A673 (cell line): ENCODE results near the gene POLD2. TPM values are rescaled to one million over a fixed set of nuclear protein-coding genes. Genes with fewer than 3 reads are reported as not detected.

ENCODE experiments used
- BruUV-seq: library from RNA; stranded (reverse); fragments of 400-500 nt; replicated peaks from 2 replicates; lab custom pipeline; 2021; lab: Mats Ljungman, UMichigan
- CTCF ChIA-PET: fragments of 300-600 bp; sonication (Branson Sonifier 250); formaldehyde crosslinking; loops from one replicate; lab custom pipeline; 2022; ENCODE audit warnings: antibody characterized with exemption; lab: Charles Lee
- POLR2A ChIA-PET: fragments of 300-600 bp; sonication (Branson Sonifier 250); formaldehyde crosslinking; loops from one replicate; lab custom pipeline; 2022; ENCODE audit warnings: antibody characterized with exemption; ENCODE audit not compliant: low non-redundant PET; lab: Charles Lee
- DNase-seq: peaks from one replicate; pipeline ENCODE4 v3.0.0-alpha.2; 2015; ENCODE audit warnings: low spot score
- H3K27ac ChIP-seq: fragments of 200-600 bp; sonication (generic); 2 replicates; pipeline ENCODE4 v1.5.1; 2016; ENCODE audit warnings: mixed run types, low read depth, mild to moderate bottlenecking, mixed read lengths, antibody characterized with exemption, low read length; ENCODE audit not compliant: poor library complexity, severe bottlenecking
- H3K27me3 ChIP-seq: fragments of 200-600 bp; sonication (generic); replicated peaks from 2 replicates; pipeline ENCODE4 v1.6.1; 2017; ENCODE audit warnings: mixed run types, low read depth, mild to moderate bottlenecking, mixed read lengths, antibody characterized with exemption, low read length; ENCODE audit not compliant: insufficient read depth, poor library complexity
- H3K36me3 ChIP-seq: fragments of 200-600 bp; sonication (generic); 2 replicates; pipeline ENCODE4 v1.6.1; 2016; ENCODE audit warnings: mixed run types, mild to moderate bottlenecking, mixed read lengths, antibody characterized with exemption, low read length; ENCODE audit not compliant: insufficient read depth, poor library complexity, severe bottlenecking
- H3K4me1 ChIP-seq: fragments of 200-600 bp; sonication (generic); 2 replicates; pipeline ENCODE4 v1.6.1; 2017; ENCODE audit warnings: mixed run types, mild to moderate bottlenecking, mixed read lengths, antibody characterized with exemption, low read length; ENCODE audit not compliant: insufficient read depth, poor library complexity, severe bottlenecking
- H3K4me3 ChIP-seq: fragments of 200-600 bp; sonication (generic); 2 replicates; pipeline ENCODE4 v1.5.1; 2016; ENCODE audit warnings: low read depth, mixed run types, mild to moderate bottlenecking, mixed read lengths, low read length; ENCODE audit not compliant: poor library complexity, severe bottlenecking
- H3K9me3 ChIP-seq: fragments of 200-600 bp; sonication (generic); 2 replicates; pipeline ENCODE4 v1.6.1; 2016; ENCODE audit warnings: mixed run types, low read depth, mild to moderate bottlenecking, mixed read lengths, antibody characterized with exemption, low read length; ENCODE audit not compliant: poor library complexity, severe bottlenecking
- EZH2 ChIP-seq: fragments of 200-600 bp; sonication (generic); IDR thresholded peaks from 2 replicates; pipeline ENCODE4 v1.6.1; 2017; ENCODE audit warnings: borderline replicate concordance, low read depth, mild to moderate bottlenecking, mixed read lengths, antibody characterized with exemption, low read length; ENCODE audit not compliant: poor library complexity, severe bottlenecking
- intact Hi-C: fragments of 100-400 bp; cut with micrococcal nuclease; formaldehyde crosslinking; loops from one replicate; pipeline ENCODE4 v1.10.0; 2022; ENCODE audit not compliant: unreplicated experiment
- total RNA-seq: library from RNA; stranded (reverse); gene quantifications from 2 replicates; pipeline ENCODE4 v1.2.3, GENCODE V29; 2021
- TF ChIP-seq, protein P1 (sequence below): fragments of 300-800, 200-600 bp; sonication (generic); conservative IDR thresholded peaks from 2 replicates; pipeline ENCODE4 v1.5.1; 2017; ENCODE audit warnings: low read depth, mild to moderate bottlenecking, antibody characterized with exemption, low read length, moderate library complexity, mixed read lengths

POLD2 gene
- total RNA-seq, 1 experiment from 2014 or later: 252 TPM

DNA sequence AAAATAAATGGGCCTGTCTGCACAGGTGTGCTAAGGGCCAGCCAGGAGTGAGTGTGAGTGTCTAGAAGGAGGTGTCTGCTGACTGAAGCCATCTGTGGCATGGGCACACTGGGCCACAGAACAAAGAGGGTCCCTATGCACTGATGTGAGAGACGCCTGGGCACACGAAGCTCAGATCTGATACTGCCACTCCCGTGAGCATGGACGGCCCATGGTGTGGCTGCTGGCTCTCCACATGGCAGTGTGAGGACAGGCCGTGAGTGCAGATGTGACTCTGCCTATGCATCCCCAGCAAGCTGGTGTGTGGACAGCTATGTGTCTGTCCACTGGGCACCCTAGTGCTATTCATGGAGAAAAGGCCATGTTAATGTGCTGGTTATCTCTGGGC lies 30.6 kb upstream of the POLD2 start:
- Histone ChIP-seq H3K27me3 (no peaks in the 10 kb centered on the region), H3K9me3 (no peaks in the 10 kb centered on the region), H3K27ac (no peak overlapping the region), H3K4me1 (no peaks in the 10 kb centered on the region), H3K4me3 (no peak overlapping the region), H3K36me3 (no peaks in the 10 kb centered on the region)
- intact Hi-C loops: no loop called here
- TF ChIP-seq, protein P1, sequence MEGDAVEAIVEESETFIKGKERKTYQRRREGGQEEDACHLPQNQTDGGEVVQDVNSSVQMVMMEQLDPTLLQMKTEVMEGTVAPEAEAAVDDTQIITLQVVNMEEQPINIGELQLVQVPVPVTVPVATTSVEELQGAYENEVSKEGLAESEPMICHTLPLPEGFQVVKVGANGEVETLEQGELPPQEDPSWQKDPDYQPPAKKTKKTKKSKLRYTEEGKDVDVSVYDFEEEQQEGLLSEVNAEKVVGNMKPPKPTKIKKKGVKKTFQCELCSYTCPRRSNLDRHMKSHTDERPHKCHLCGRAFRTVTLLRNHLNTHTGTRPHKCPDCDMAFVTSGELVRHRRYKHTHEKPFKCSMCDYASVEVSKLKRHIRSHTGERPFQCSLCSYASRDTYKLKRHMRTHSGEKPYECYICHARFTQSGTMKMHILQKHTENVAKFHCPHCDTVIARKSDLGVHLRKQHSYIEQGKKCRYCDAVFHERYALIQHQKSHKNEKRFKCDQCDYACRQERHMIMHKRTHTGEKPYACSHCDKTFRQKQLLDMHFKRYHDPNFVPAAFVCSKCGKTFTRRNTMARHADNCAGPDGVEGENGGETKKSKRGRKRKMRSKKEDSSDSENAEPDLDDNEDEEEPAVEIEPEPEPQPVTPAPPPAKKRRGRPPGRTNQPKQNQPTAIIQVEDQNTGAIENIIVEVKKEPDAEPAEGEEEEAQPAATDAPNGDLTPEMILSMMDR: no peak
- no peak for TF ChIP-seq EZH2
- BruUV-seq: no TSS peak
- CTCF ChIA-PET: no interaction called here
- POLR2A ChIA-PET: no interaction called here
- no peak for DNase-seq

DNA sequence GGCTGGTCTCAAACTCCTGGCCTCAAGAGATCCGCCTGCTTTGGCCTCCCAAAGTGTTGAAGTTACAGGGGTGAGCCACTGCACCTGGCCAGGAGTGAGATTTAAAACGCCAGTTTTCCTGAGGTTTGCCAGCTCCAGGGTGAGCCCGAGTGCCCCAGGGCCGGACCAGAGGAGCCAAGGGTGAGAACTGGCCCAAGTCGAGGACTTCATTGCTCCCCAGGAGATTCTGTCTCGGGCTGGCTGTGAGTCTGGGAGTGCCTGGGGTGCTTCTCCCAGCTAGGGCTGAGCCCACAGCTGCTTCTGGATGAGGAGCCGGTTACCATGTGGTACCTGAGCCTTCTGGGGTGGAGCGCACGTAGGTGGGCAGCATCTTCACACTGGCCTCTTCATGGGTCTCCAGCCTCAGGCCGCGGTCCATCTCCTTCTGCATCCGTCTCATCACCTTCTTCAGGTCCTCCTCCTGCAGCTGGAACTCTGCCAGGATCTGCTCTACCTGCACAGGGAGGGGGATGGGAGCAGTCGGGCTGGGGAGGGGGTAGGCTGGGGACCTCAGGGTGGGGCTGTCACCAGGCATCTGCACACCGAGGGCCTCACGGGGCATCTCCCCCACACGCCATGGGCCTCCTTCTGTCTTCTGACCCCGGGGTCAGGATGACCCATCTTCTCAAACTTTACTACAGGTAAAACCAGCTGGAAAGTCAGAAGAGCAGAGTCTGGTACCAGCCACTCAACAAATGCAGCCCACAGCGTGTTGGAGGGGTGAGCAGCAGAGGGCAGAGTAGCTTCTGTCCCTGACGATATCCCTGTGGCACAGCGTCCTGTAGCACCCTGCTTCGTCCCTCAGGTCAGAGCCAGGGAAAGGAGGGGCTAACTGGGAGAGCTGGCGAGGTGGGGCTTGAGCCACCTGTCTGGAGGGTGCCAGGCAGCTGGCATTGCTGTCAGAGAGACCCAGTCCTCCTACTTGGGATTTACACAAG lies 29.9 kb upstream of the POLD2 start:
- no peaks in the 10 kb centered on the region for H3K4me1 ChIP-seq
- ChIA-PET CTCF (no interaction called here), POLR2A (no interaction called here)
- H3K4me3 ChIP-seq: no peak overlapping the region
- H3K27ac ChIP-seq: no peak overlapping the region
- H3K27me3 ChIP-seq: no peaks in the 10 kb centered on the region
- H3K9me3 ChIP-seq: no peaks in the 10 kb centered on the region
- no peak for TF ChIP-seq EZH2
- TF ChIP-seq, protein P1: no peak
- no peak for DNase-seq
- intact Hi-C loops: no loop called here
- H3K36me3 ChIP-seq: no peaks in the 10 kb centered on the region
- BruUV-seq: no TSS peak

DNA sequence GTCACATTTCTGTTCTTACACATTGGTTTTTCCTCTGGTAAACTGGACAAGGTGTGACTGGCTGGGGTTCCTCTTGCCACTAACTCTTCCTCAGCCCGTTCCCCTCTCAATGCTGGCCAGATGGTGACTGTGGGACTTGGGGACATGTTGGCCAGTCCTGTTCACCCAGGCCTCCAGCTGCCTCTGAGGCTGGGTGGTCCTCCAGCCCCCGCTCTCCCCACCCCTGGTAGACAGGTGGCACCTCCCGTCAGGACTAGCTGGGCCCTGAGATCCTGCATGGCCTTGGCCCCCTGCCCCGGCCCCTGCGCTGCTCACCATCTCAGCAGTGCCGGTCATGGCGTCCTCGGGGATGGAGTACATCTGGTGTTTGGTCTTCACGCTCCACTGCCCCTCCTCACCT lies 28.6 kb upstream of the POLD2 start:
- no peaks in the 10 kb centered on the region for H3K27me3 ChIP-seq
- intact Hi-C loops: no loop called here
- DNase-seq: no peak
- TF ChIP-seq, protein P1: no peak
- TF ChIP-seq EZH2: no peak
- no peak overlapping the region for H3K4me3 ChIP-seq
- no peaks in the 10 kb centered on the region for H3K36me3 ChIP-seq
- CTCF ChIA-PET: no interaction called here
- POLR2A ChIA-PET: no interaction called here
- no peaks in the 10 kb centered on the region for H3K9me3 ChIP-seq
- no peaks in the 10 kb centered on the region for H3K4me1 ChIP-seq
- BruUV-seq: no TSS peak
- no peak overlapping the region for H3K27ac ChIP-seq
